OCI-LY3 (cell line): ENCODE results near the gene CBLIF.

Experiments used
- H2AFZ ChIP-seq: fragments of 200-600, 300-600 bp; shearing (Covaris generic); 2 replicates; pipeline ENCODE4 v1.6.0; 2014; ENCODE audit warnings: antibody characterized with exemption, low read depth, low read length
- H3K27ac ChIP-seq: fragments of 200-600, 300-600 bp; sonication (generic); 2 replicates; pipeline ENCODE4 v1.5.1; 2014; ENCODE audit warnings: mild to moderate bottlenecking, low read length, moderate library complexity, mixed read lengths
- H3K27me3 ChIP-seq: fragments of 200-600, 300-600 bp; sonication (generic); 2 replicates; pipeline ENCODE4 v1.6.1; 2014; ENCODE audit warnings: low read depth, low read length, mixed read lengths
- H3K36me3 ChIP-seq: fragments of 200-600, 300-600 bp; sonication (generic); replicated peaks from 2 replicates; pipeline ENCODE3; 2014; ENCODE audit warnings: low read depth, low read length, mixed read lengths
- H3K4me1 ChIP-seq: fragments of 300-600, 200-600 bp; sonication (generic); 2 replicates; pipeline ENCODE4 v1.6.1; 2014; ENCODE audit warnings: low read length, mixed read lengths
- H3K4me2 ChIP-seq: fragments of 200-600, 300-600 bp; sonication (generic); 2 replicates; pipeline ENCODE4 v1.6.1; 2014; ENCODE audit warnings: low read length, mixed read lengths
- H3K4me3 ChIP-seq: fragments of 300-600, 200-600 bp; sonication (generic); 2 replicates; pipeline ENCODE4 v1.5.1; 2014; ENCODE audit warnings: antibody characterized with exemption, mild to moderate bottlenecking, low read length, moderate library complexity
- H3K79me2 ChIP-seq: fragments of 300-600, 200-600 bp; shearing (Covaris generic); 2 replicates; pipeline ENCODE4 v1.6.1; 2014; ENCODE audit warnings: mild to moderate bottlenecking, low read length, mixed read lengths
- H3K9ac ChIP-seq: fragments of 300-600, 200-600 bp; shearing (Covaris generic); 2 replicates; pipeline ENCODE4 v1.6.0; 2014; ENCODE audit warnings: mild to moderate bottlenecking, low read length, moderate library complexity
- H3K9me3 ChIP-seq: fragments of 200-600, 300-600 bp; shearing (Covaris generic); 2 replicates; pipeline ENCODE4 v1.6.1; 2014; ENCODE audit warnings: low read length, mixed read lengths; ENCODE audit not compliant: insufficient read depth
- H4K20me1 ChIP-seq: fragments of 200-600, 300-600 bp; sonication (generic); 2 replicates; pipeline ENCODE4 v1.6.1; 2016; ENCODE audit warnings: low read length, mixed read lengths; ENCODE audit not compliant: insufficient read depth
- CTCF ChIP-seq: fragments of 200-600, 300-600 bp; sonication (generic); IDR thresholded peaks from 2 replicates; pipeline ENCODE4 v1.5.1; 2014; ENCODE audit warnings: antibody characterized with exemption, low read length, low read depth
- EZH2phosphoT487 ChIP-seq: fragments of 200-600 bp; shearing (Covaris generic); IDR thresholded peaks from 2 replicates; pipeline ENCODE4 v1.6.1; 2018; ENCODE audit warnings: antibody characterized with exemption, mixed run types, low read depth

Gene CBLIF

GRCh38 chr11:59866397-59866796 lies 21.1 kb upstream of the CBLIF start, which contains the start of gene TCN1:
TSS of gene TCN1 (minus strand) at chr11:59866487. CDS start at chr11:59866470, 17 bp downstream.
- Histone ChIP-seq H4K20me1 (no peaks in the 10 kb centered on the region), H3K9ac (no peak within 1 kb of the TSS), H3K27ac (no peak within 1 kb of the TSS), H3K9me3 (no peaks in the 10 kb centered on the region), H3K36me3 (no peaks in the 10 kb centered on the region), H3K27me3 (no peaks in the 10 kb centered on the region), H2AFZ (no peak within 1 kb of the TSS), H3K79me2 (no peaks in the 10 kb centered on the region), H3K4me1 (peaks cover 7% of the 10 kb centered on the region; the same call in 1 of the 2 replicates), H3K4me3 (no peak within 1 kb of the TSS), H3K4me2 (no peak within 1 kb of the TSS)
- TF ChIP-seq CTCF (no peak), EZH2phosphoT487 (no peak)

GRCh38 chr11:59865031-59865430 lies 19.7 kb upstream of the CBLIF start:
- Histone ChIP-seq H3K27ac (no peak overlapping the region), H4K20me1 (no peaks in the 10 kb centered on the region), H3K4me1 (peaks cover 7% of the 10 kb centered on the region; the same call in 1 of the 2 replicates), H3K79me2 (no peaks in the 10 kb centered on the region), H3K9ac (no peak overlapping the region), H3K27me3 (no peaks in the 10 kb centered on the region), H3K9me3 (no peaks in the 10 kb centered on the region), H3K4me2 (no peak overlapping the region), H2AFZ (no peak overlapping the region), H3K4me3 (no peak overlapping the region), H3K36me3 (no peaks in the 10 kb centered on the region)
- TF ChIP-seq EZH2phosphoT487, result no peak
- no peak for TF ChIP-seq CTCF

- Histone ChIP-seq H3K9me3 (no peaks in the 10 kb centered on the region), H3K27me3 (no peaks in the 10 kb centered on the region), H3K79me2 (no peaks in the 10 kb centered on the region), H4K20me1 (no peaks in the 10 kb centered on the region), H3K27ac (no peak overlapping the region), H3K4me1 (peaks cover 7% of the 10 kb centered on the region; the same call in 1 of the 2 replicates), H3K9ac (no peak overlapping the region), H3K4me2 (no peak overlapping the region), H3K36me3 (no peaks in the 10 kb centered on the region), H3K4me3 (no peak overlapping the region), H2AFZ (no peak overlapping the region)
- TF ChIP-seq EZH2phosphoT487 (no peak), CTCF (no peak)
These were observed 17.0 kb upstream of the CBLIF start for GRCh38 chr11:59862252-59862651.

- Histone ChIP-seq H3K4me2 (no peak overlapping the region), H2AFZ (no peak overlapping the region), H3K27ac (no peak overlapping the region), H3K4me1 (peaks cover 7% of the 10 kb centered on the region; the same call in 1 of the 2 replicates), H3K27me3 (peaks cover 11% of the 10 kb centered on the region; the same call in 1 of the 2 replicates), H3K36me3 (no peaks in the 10 kb centered on the region), H3K9ac (no peak overlapping the region), H4K20me1 (no peaks in the 10 kb centered on the region), H3K79me2 (no peaks in the 10 kb centered on the region), H3K4me3 (no peak overlapping the region), H3K9me3 (no peaks in the 10 kb centered on the region)
- TF ChIP-seq EZH2phosphoT487, result no peak
- no peak for TF ChIP-seq CTCF
These were observed 14.4 kb upstream of the CBLIF start for GRCh38 chr11:59859673-59860072.
